Adrenal gland (tissue), 5 donors: ENCODE results near the gene WWOX.

ENCODE experiments used
- POLR2A ChIP-seq, 2 donors: fragments of 450-650 bp; IDR thresholded peaks; one replicate each; pipeline ENCODE4 v1.6.1; 2017; ENCODE audit warnings: antibody characterized with exemption in 2 of 2, mild to moderate bottlenecking in 2 of 2, moderate library complexity in 1 of 2
- TF ChIP-seq, protein P1 (sequence below), 6 experiments: fragments of 450-650 bp in 4 of 6; fragments of 200-600 bp in 2 of 6; sonication (generic) in 1 of 6; IDR thresholded peaks; 1 replicate in 5 of 6; 2 replicates in 1 of 6; pipeline versions ENCODE4 v1.5.1 to v1.8.0; 2016 to 2021; ENCODE audit warnings: antibody characterized with exemption in 6 of 6, mild to moderate bottlenecking in 2 of 6, moderate library complexity in 1 of 6
- donor health status: DM: no; HTN: no; CAD: no.

- TF ChIP-seq, protein P1, sequence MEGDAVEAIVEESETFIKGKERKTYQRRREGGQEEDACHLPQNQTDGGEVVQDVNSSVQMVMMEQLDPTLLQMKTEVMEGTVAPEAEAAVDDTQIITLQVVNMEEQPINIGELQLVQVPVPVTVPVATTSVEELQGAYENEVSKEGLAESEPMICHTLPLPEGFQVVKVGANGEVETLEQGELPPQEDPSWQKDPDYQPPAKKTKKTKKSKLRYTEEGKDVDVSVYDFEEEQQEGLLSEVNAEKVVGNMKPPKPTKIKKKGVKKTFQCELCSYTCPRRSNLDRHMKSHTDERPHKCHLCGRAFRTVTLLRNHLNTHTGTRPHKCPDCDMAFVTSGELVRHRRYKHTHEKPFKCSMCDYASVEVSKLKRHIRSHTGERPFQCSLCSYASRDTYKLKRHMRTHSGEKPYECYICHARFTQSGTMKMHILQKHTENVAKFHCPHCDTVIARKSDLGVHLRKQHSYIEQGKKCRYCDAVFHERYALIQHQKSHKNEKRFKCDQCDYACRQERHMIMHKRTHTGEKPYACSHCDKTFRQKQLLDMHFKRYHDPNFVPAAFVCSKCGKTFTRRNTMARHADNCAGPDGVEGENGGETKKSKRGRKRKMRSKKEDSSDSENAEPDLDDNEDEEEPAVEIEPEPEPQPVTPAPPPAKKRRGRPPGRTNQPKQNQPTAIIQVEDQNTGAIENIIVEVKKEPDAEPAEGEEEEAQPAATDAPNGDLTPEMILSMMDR (IDR thresholded peaks at IDR 0.05): no peak
- no peak for TF ChIP-seq POLR2A (IDR thresholded peaks at IDR 0.05)
Measured at GRCh38 chr16:78198288-78198687, 98.8 kb downstream of the WWOX start.
